SK-N-SH treated with all-trans-retinoic acid at 6 μM for 48 hours (cell line): ENCODE measurements around the gene C19orf67.
"Not testable (repeated sequence)": the region's sequence is repeated elsewhere in the genome, so short reads cannot be mapped to it uniquely, and the experiment has no call there.

Experiments
- ATAC-seq: fragments of 200-7000 bp; cut with Tn5 transposase; 3 replicates; pipeline ENCODE4 v1.9.1; 2020; ENCODE audit warnings: mild to moderate bottlenecking, moderate library complexity
- ARNTL ChIP-seq: fragments of 450-650 bp; formaldehyde crosslinking; IDR thresholded peaks from 2 replicates; pipeline ENCODE4 v1.5.0; 2020; ENCODE audit warnings: low read depth, mild to moderate bottlenecking, moderate library complexity, borderline replicate concordance
- BACH2 ChIP-seq: fragments of 250-450 bp; sonication (Bioruptor Pico); IDR thresholded peaks from 2 replicates; pipeline ENCODE4 v1.9.0; 2021; ENCODE audit warnings: mild to moderate bottlenecking, borderline replicate concordance
- CSDC2 ChIP-seq: fragments of 250-450 bp; sonication (Bioruptor Pico); IDR thresholded peaks from 2 replicates; pipeline ENCODE4 v1.5.0; 2020; ENCODE audit warnings: mild to moderate bottlenecking, moderate library complexity
- ESRRG ChIP-seq: fragments of 250-450 bp; sonication (Bioruptor Pico); IDR thresholded peaks from 2 replicates; pipeline ENCODE4 v1.6.1; 2021; ENCODE audit warnings: mild to moderate bottlenecking
- GLIS3 ChIP-seq: fragments of 250-450 bp; sonication (Bioruptor Pico); IDR thresholded peaks from 2 replicates; pipeline ENCODE4 v1.5.0; 2020; ENCODE audit warnings: mild to moderate bottlenecking, moderate library complexity
- ISL1 ChIP-seq: fragments of 250-450 bp; sonication (Bioruptor Pico); IDR thresholded peaks from 2 replicates; pipeline ENCODE4 v2.1.2; 2022; ENCODE audit warnings: mild to moderate bottlenecking, moderate library complexity
- OSR1 ChIP-seq: fragments of 250-450 bp; sonication (Bioruptor Pico); IDR thresholded peaks from 2 replicates; pipeline ENCODE4 v1.8.0; 2022; ENCODE audit warnings: moderate library complexity, mild to moderate bottlenecking, inconsistent platforms
- PPARA ChIP-seq: fragments of 250-450 bp; sonication (Bioruptor Pico); IDR thresholded peaks from 2 replicates; pipeline ENCODE4 v1.5.0; 2020; ENCODE audit warnings: mild to moderate bottlenecking, borderline replicate concordance
- RARB ChIP-seq: fragments of 250-450 bp; sonication (Bioruptor Pico); IDR thresholded peaks from 2 replicates; pipeline ENCODE4 v1.8.0; 2021; ENCODE audit warnings: mild to moderate bottlenecking, moderate library complexity
- SNAI2 ChIP-seq: fragments of 250-450 bp; sonication (Bioruptor Pico); IDR thresholded peaks from 2 replicates; pipeline ENCODE4 v1.5.0; 2020; ENCODE audit warnings: mild to moderate bottlenecking, moderate library complexity
- TCF4 ChIP-seq: fragments of 250-450 bp; sonication (Bioruptor Pico); IDR thresholded peaks from 2 replicates; pipeline ENCODE4 v1.8.0; 2021; ENCODE audit warnings: mild to moderate bottlenecking, moderate library complexity, borderline replicate concordance
- TOX ChIP-seq: fragments of 250-450 bp; sonication (Bioruptor Pico); IDR thresholded peaks from 2 replicates; pipeline ENCODE4 v1.8.0; 2021; ENCODE audit warnings: mild to moderate bottlenecking, moderate library complexity, borderline replicate concordance
- ZC3H10 ChIP-seq: fragments of 250-450 bp; sonication (Bioruptor Pico); IDR thresholded peaks from 2 replicates; pipeline ENCODE4 v1.5.1; 2021; ENCODE audit warnings: mild to moderate bottlenecking, moderate library complexity
- ZFP3 ChIP-seq: fragments of 250-450 bp; sonication (Bioruptor Pico); IDR thresholded peaks from 2 replicates; pipeline ENCODE4 v1.5.0; 2020; ENCODE audit warnings: mild to moderate bottlenecking, moderate library complexity
- ZFP30 ChIP-seq: fragments of 450-650 bp; formaldehyde crosslinking; IDR thresholded peaks from 2 replicates; pipeline ENCODE4 v1.5.0; 2022; ENCODE audit warnings: mild to moderate bottlenecking, moderate library complexity
- ZNF565 ChIP-seq: fragments of 450-650 bp; formaldehyde crosslinking; conservative IDR thresholded peaks from 2 replicates; pipeline ENCODE4 v1.5.0; 2020; ENCODE audit warnings: low read depth, mild to moderate bottlenecking, moderate library complexity
- ZNF70 ChIP-seq: fragments of 450-650 bp; formaldehyde crosslinking; IDR thresholded peaks from 2 replicates; pipeline ENCODE4 v1.5.0; 2020; ENCODE audit warnings: mild to moderate bottlenecking, moderate library complexity
- ZNF8 ChIP-seq: fragments of 450-650 bp; formaldehyde crosslinking; IDR thresholded peaks from 2 replicates; pipeline ENCODE4 v1.5.0; 2020; ENCODE audit warnings: mild to moderate bottlenecking, moderate library complexity
- TF ChIP-seq, protein P1 (sequence below): fragments of 250-450 bp; sonication (Bioruptor Pico); IDR thresholded peaks from 2 replicates; pipeline ENCODE4 v1.8.0; 2020; ENCODE audit warnings: mild to moderate bottlenecking, moderate library complexity, borderline replicate concordance
- TF ChIP-seq, protein P2 (sequence below): fragments of 250-450 bp; sonication (Bioruptor Pico); IDR thresholded peaks from 2 replicates; pipeline ENCODE4 v1.5.1; 2021; ENCODE audit warnings: mild to moderate bottlenecking, moderate library complexity
- TF ChIP-seq, protein P3 (sequence below): fragments of 250-450 bp; sonication (Bioruptor Pico); IDR thresholded peaks from 2 replicates; pipeline ENCODE4 v1.8.0; 2021; ENCODE audit warnings: low read depth, mild to moderate bottlenecking, moderate library complexity, borderline replicate concordance

C19orf67 gene

DNA sequence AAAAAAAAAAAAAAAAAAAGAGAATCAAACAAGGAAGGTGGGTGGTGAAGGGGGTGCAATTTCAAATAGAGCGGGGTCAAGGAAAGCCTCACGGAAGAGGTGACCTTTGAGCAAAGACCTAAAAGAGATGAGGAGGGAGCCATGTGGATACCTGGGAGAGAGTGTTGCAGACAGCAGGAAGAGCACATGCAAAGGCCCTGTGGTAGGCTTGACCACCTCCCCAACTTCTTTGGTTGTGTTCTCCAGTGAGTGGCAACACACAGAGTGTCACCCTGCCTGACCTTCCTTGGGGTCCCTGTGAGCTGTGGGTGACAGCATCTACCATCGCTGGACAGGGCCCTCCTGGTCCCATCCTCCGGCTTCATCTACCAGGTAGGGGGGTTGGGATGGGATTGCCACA, 35.1 kb downstream of the C19orf67 start:
- no peak for ATAC-seq
- TF ChIP-seq TCF4 (CRISPR knock-in tag) (no peak), OSR1 (CRISPR knock-in tag) (no peak), ZFP3 (CRISPR knock-in tag) (no peak), ISL1 (CRISPR knock-in tag) (no peak), ZFP30 (CRISPR knock-in tag) (no peak), ZNF70 (CRISPR knock-in tag) (no peak), RARB (CRISPR knock-in tag) (no peak), ZNF565 (CRISPR knock-in tag) (no peak), BACH2 (CRISPR knock-in tag) (no peak), SNAI2 (no peak), ZNF8 (no peak), TOX (CRISPR knock-in tag) (no peak), ARNTL (CRISPR knock-in tag) (no peak), ZC3H10 (CRISPR knock-in tag) (no peak), PPARA (CRISPR knock-in tag) (no peak)
- TF ChIP-seq, protein P1, sequence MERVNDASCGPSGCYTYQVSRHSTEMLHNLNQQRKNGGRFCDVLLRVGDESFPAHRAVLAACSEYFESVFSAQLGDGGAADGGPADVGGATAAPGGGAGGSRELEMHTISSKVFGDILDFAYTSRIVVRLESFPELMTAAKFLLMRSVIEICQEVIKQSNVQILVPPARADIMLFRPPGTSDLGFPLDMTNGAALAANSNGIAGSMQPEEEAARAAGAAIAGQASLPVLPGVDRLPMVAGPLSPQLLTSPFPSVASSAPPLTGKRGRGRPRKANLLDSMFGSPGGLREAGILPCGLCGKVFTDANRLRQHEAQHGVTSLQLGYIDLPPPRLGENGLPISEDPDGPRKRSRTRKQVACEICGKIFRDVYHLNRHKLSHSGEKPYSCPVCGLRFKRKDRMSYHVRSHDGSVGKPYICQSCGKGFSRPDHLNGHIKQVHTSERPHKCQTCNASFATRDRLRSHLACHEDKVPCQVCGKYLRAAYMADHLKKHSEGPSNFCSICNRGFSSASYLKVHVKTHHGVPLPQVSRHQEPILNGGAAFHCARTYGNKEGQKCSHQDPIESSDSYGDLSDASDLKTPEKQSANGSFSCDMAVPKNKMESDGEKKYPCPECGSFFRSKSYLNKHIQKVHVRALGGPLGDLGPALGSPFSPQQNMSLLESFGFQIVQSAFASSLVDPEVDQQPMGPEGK (CRISPR knock-in tag) = no peak
- TF ChIP-seq, protein P2, sequence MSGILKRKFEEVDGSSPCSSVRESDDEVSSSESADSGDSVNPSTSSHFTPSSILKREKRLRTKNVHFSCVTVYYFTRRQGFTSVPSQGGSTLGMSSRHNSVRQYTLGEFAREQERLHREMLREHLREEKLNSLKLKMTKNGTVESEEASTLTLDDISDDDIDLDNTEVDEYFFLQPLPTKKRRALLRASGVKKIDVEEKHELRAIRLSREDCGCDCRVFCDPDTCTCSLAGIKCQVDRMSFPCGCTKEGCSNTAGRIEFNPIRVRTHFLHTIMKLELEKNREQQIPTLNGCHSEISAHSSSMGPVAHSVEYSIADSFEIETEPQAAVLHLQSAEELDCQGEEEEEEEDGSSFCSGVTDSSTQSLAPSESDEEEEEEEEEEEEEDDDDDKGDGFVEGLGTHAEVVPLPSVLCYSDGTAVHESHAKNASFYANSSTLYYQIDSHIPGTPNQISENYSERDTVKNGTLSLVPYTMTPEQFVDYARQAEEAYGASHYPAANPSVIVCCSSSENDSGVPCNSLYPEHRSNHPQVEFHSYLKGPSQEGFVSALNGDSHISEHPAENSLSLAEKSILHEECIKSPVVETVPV (CRISPR knock-in tag) = no peak
- TF ChIP-seq, protein P3, sequence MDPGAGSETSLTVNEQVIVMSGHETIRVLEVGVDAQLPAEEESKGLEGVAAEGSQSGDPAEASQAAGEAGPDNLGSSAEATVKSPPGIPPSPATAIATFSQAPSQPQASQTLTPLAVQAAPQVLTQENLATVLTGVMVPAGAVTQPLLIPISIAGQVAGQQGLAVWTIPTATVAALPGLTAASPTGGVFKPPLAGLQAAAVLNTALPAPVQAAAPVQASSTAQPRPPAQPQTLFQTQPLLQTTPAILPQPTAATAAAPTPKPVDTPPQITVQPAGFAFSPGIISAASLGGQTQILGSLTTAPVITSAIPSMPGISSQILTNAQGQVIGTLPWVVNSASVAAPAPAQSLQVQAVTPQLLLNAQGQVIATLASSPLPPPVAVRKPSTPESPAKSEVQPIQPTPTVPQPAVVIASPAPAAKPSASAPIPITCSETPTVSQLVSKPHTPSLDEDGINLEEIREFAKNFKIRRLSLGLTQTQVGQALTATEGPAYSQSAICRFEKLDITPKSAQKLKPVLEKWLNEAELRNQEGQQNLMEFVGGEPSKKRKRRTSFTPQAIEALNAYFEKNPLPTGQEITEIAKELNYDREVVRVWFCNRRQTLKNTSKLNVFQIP = no peak

DNA sequence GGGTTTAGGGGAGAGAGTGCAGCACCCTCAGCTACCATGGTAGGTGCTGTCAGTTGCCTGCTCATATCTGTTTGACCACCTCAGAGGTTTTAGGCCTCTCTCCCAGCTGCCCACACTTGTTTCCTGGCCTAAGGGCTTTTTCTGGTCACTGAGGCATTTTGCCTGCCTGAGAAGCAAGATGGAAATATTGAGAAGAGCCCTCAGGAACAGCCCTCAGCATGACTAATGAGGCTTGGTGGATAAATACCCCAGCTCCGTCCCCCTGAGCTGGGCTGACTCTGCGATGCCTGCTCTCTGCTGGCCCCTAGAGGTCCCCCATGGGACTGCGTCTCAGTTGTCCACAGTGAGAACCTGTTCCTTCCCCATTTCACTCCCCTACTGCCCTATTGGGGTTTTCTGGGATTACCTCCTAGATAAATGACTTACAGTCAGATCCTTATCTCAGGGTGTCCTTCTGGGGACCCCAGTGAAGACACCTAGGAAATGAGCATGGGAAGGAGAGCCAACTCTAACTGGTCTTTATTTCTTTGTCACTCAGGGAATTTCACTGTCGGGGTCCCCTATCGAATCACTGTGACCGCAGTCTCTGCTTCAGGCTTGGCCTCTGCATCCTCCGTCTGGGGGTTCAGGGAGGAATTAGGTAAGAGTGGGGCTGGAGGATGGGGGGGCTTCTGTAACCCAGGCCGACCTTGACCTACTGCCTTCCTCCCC, 37.0 kb downstream of the C19orf67 start:
- peak; percentile 58; the same call in 2 of the 3 replicates for ATAC-seq
- no peak for TF ChIP-seq PPARA (CRISPR knock-in tag)

DNA sequence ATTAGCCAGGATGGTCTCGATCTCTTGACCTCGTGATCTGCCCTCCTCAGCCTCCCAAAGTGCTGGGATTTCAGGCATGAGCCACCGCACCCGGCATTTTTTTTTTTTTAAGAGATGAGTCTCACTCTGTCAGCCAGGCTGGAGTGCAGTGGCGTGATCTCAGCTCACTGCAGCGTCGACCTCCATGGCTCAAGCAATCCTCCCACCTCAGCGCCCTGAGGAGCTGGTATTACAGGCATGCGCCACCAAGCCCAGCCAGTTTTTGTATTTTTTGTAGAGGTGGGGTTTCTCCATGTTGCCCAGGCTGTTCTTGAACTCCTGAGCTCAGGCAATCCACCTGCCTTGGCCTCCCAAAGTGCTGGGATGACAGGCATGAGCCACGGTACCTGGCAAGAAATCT, 37.7 kb downstream of the C19orf67 start:
- not testable (repeated sequence) for ATAC-seq

DNA sequence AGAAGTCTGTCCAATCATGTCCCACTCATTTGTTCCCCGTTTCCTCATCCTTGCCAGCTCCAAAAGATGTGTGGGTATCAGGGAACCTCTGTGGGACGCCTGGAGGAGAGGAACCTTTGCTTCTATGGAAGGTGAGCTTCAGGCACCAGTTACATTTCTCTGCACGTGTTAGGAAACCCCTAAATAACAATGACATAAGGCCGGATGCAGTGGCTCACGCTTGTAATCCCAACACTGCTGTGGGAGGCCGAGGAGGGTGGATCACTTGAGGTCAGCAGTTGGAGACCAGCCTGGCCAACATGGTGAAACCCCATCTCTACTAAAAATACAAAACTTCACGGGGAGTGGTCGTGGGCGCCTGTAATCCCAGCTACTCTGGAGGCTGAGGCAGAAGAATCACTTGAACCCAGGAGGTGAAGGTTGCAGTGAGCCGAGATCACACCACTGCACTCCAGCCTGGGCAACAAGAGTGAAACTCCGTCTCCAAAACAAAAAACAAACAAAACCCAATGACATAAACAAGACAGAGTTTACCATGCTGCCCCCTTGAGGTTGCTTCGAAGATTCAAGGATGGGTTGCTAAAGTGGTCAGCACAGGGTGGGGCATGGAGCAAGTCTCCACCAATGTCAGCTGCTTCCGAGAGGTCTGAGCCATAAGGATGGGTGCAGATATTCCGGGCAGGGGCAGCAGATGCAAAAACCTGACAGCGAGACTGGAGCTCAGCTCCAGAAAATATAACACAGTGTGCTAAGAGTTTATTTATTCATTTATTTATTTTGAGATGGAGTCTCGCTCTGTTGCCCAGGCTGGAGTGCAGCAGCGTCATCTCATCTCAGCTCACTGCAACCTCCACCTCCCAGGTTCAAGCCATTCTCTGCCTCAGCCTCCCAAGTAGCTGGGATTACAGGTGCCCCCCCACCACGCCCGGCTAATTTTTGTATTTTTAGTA, 42.6 kb downstream of the C19orf67 start:
- peak; percentile 97 for ATAC-seq

DNA sequence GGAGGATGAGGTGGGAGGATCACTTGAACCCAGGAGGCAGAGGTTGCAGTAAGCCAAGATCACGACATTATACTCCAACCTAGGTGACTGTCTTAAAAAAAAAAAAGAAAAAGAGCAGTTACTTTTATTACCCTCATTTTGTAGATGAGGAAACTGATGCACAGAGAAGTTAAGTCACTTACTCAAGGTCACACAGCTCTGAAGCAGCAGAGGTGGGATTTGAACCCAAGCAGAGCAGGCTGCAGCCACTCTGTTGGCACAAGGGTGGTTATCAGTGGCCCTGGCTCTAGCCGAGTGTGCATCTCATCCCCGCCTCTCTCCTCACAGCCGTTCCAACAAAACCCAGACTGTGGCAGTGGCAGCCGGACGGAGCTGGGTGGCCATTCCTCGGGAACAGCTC, 46.4 kb downstream of the C19orf67 start:
- no peak for ATAC-seq
- TF ChIP-seq ZNF8 = no peak
- TF ChIP-seq ESRRG = no peak

DNA sequence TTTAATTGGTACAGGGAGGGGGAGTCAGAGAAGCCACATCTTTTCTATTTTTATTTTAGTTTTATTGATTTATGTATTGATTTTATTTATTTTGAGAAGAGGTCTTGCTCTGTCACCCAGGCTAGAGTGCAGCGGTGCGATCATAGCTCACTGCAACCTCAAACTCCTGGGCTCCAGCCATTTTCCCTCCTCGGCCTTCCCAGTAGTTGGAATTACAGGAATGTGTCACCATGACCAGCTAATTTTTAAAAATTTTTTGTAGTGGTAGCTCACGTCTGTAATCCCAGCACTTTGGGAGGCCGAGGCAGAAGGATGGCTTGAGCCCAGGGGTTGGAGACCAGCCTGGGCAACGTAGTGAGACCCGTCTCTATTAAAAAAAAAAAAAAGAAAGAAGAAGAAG, 49.9 kb downstream of the C19orf67 start:
- ATAC-seq = no peak
- TF ChIP-seq ZNF565 (CRISPR knock-in tag) = no peak
- TF ChIP-seq ZC3H10 (CRISPR knock-in tag) = no peak
- TF ChIP-seq, protein P3 = no peak
- TF ChIP-seq SNAI2 = no peak
- no peak for TF ChIP-seq ZFP3 (CRISPR knock-in tag)
- no peak for TF ChIP-seq ZNF70 (CRISPR knock-in tag)
- TF ChIP-seq TCF4 (CRISPR knock-in tag) = no peak
- TF ChIP-seq, protein P1 (CRISPR knock-in tag) = no peak
- TF ChIP-seq ZNF8 = no peak
- no peak for TF ChIP-seq ISL1 (CRISPR knock-in tag)
- no peak for TF ChIP-seq CSDC2 (CRISPR knock-in tag)
- no peak for TF ChIP-seq GLIS3 (CRISPR knock-in tag)

DNA sequence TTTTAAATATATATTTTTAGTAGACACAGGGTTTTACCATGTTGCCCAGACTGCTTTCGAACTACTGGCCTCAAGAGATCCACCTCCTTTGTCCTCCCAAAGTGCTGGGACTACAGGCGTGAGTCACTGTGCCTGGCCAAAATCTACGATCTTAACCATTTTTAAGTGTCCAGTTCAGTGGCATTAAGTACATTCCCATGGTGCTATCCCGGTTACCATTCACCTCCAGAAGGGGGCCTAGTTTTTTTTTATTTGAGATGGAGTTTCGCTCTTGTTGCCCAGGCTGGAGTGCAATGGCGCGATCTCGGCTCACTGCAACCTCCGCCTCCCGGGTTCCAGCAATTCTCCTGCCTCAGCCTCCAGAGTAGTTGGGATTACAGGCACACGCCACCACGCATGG, 50.4 kb downstream of the C19orf67 start:
- not testable (repeated sequence) for ATAC-seq
